ENCODE results near the gene CDC14B. TPM values are rescaled to one million over a fixed set of nuclear protein-coding genes. Genes with fewer than 3 reads are reported as not detected.

Gene CDC14B
- total RNA-seq, 2 experiments from 2014 or later = 0.23 to 0.37 TPM

DNA sequence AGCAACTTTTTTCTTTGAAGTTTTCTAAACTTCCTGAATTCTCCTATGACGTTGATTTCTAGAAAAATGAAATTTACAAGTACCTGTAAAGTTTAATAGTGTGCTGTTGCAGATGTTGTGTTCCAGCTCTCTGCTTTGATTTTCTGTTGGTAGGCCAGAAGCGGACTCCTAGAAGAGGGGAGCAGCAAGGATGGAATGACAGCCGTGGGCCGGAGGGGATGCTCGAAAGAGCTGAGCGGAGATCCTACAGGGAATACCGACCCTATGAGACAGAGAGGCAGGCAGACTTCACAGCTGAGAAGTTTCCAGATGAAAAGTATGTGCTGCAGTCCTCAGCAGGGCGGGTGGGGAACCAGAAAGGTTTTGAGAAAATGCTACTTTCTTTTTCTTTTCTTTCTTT, 161.4 kb downstream of the CDC14B start:
- H3K27me3 Mint-ChIP-seq (ENCODE audit: low read depth) = no peaks in the 10 kb centered on the region
- no peak overlapping the region for H3K27ac Mint-ChIP-seq
- no peak overlapping the region for H3K4me3 Mint-ChIP-seq
- ChIA-PET POLR2A (no interaction called here), CTCF (no interaction called here)
- H3K9me3 Mint-ChIP-seq (ENCODE audit: insufficient read depth) = no peaks in the 10 kb centered on the region
- ATAC-seq (no peak), DNase-seq (no peak)
- no peaks in the 10 kb centered on the region for H3K36me3 Mint-ChIP-seq (ENCODE audit: low read depth)
- H3K4me1 Mint-ChIP-seq (ENCODE audit: low read depth) = no peaks in the 10 kb centered on the region

DNA sequence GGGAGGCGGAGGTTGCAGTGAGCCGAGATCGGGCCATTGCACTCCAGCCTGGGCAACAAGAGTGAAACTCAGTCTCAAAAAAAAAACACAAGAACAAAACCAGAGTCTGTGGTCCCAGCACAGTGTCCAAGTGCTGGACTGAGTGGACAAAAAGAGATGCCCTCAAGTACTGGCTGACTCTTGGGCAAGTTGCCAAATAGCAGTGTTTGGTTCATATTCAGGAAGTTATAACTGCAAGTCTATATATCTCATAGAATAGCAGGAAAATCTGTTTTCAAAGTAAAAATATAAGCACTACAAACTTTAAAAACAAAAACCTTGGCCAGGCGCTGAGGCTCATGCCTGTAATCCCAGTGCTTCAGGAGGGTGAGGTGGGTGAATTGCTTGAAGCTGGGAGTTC, 162.4 kb downstream of the CDC14B start:
- Mint-ChIP-seq H3K36me3 (ENCODE audit: low read depth) (no peaks in the 10 kb centered on the region), H3K4me1 (ENCODE audit: low read depth) (peaks cover 3% of the 10 kb centered on the region), H3K27me3 (ENCODE audit: low read depth) (no peaks in the 10 kb centered on the region), H3K9me3 (ENCODE audit: insufficient read depth) (no peaks in the 10 kb centered on the region), H3K27ac (no peak overlapping the region), H3K4me3 (no peak overlapping the region)
- ATAC-seq = no peak
- DNase-seq = no peak
- ChIA-PET POLR2A (no interaction called here), CTCF (interaction anchor here (0.6 kb wide), 1 partner anchor 1058 kb away, joined by 3 read pairs; no protein-coding TSS in a partner anchor)

DNA sequence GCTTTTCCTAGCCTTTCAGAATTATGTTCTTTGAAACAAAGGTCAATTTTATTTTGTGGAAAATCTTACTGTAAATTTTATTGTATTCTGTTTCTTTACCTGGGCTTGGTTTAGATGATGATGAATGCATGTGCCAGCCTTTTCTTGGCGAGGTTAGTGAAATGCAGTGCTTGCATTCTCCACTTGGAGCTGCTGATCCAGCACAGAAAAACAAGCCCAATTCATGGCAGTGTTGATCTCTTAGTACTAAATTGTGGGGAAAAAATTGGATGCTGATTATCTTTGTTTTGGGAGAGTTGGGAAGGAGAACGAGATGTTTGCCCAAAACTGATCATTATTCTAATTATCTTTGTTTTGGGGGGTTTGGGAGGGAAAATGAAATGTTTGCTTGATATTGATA, 166.0 kb downstream of the CDC14B start:
- Mint-ChIP-seq H3K27me3 (ENCODE audit: low read depth) (peaks cover 8% of the 10 kb centered on the region), H3K36me3 (ENCODE audit: low read depth) (no peaks in the 10 kb centered on the region), H3K9me3 (ENCODE audit: insufficient read depth) (no peaks in the 10 kb centered on the region), H3K27ac (no peak overlapping the region), H3K4me3 (no peak overlapping the region), H3K4me1 (ENCODE audit: low read depth) (peaks cover 16% of the 10 kb centered on the region)
- ChIA-PET POLR2A (no interaction called here), CTCF (interaction anchor here (1.6 kb wide), 1 partner anchor 11 kb away, joined by 6 read pairs; no protein-coding TSS in a partner anchor)
- DNase-seq (no peak), ATAC-seq (no peak)

DNA sequence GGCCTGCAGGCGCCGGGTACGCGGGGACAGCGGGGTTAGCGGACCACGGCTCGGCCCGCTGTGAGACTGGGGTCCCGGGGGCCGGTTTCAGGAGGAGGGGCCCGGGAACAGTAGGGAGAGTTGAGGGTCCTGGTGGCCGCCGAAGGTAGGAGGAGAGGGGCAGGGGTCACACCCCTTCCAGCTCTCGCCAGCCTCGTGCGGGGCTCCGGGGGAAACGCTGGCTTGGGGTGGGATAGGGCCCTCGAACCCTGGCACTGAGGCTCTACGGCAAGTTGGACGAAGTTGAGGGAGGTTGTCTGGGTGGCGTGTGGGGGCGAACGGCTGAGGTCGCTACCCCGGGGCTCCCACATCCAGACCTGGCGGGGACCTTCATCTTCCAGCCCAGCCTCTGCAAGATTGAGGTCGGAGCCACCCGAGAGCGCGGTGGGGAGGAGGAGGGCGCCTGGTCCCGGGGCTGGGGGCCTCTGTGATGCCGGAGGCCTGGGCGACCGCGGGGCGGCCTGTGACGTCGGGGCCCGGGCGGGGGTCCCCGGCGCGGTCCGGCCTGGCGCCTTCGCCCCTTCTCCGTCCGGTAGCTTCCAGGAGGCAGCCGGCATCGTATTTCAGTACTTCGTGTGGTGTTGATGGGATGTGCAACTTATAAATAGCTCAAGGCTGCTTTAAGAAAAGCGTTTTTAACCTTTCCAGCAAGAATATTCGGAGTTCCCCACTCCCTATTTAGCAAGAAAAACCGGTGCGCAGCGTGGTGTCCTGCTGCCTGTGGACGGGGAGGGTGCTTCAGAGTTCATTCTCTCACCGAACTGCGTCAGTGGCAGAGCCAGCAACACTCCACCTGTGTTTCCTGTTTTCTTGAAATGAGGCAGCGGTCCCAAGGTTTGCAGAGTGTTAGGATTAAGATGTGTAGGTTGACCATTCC, 168.8 kb downstream of the CDC14B start:
- peak; percentile 0 for ATAC-seq
- POLR2A ChIA-PET = interaction anchor here (1.4 to 2.1 kb wide), 2 partner anchors 32 to 38 kb away, joined by 4 to 9 read pairs; partner anchors contain the start of gene ZNF367
- peak; percentile 47 for DNase-seq
- Mint-ChIP-seq H3K4me3 (peak overlapping the region; percentile 81), H3K27me3 (ENCODE audit: low read depth) (peaks cover 21% of the 10 kb centered on the region), H3K9me3 (ENCODE audit: insufficient read depth) (no peaks in the 10 kb centered on the region), H3K27ac (peak overlapping the region; percentile 74), H3K4me1 (ENCODE audit: low read depth) (peaks cover 16% of the 10 kb centered on the region), H3K36me3 (ENCODE audit: low read depth) (no peaks in the 10 kb centered on the region)
- CTCF ChIA-PET = interaction anchor here (1.0 to 2.6 kb wide), 2 partner anchors 10 to 116 kb away, joined by 4 to 12 read pairs; no protein-coding TSS in a partner anchor

Other genes with a start within 250 kb of the CDC14B start
- 1 to 10 TPM; 4.2 to 4.3 TPM for gene SLC35D2, start 236.1 kb downstream of the CDC14B start, total RNA-seq
- gene ZNF367, start 201.5 kb downstream of the CDC14B start, total RNA-seq = 10 to 100 TPM; 37.1 to 38.4 TPM
- gene HABP4, start 169.7 kb downstream of the CDC14B start, total RNA-seq = 1 to 10 TPM; 4.1 to 5.0 TPM
- gene PRXL2C, start 35.5 kb upstream of the CDC14B start, total RNA-seq = 1 to 10 TPM; 3.8 to 5.4 TPM
- 10 to 100 TPM; 11.3 TPM for gene ZNF510, start 158.2 kb upstream of the CDC14B start, total RNA-seq
- 1 to 10 TPM; 3.9 to 4.3 TPM for gene ZNF782, start 234.7 kb upstream of the CDC14B start, total RNA-seq

Measured in activated CD8-positive, alpha-beta T cell treated with anti-CD3 and anti-CD28 coated beads, Interleukin-2, amount 10 ng/mL, durations not matched to agents 7 days and 5 days (primary cell).